Regular cardiac myocyte (primary cell): ENCODE measurements around the gene AAK1. TPM values are rescaled to one million over a fixed set of nuclear protein-coding genes. Genes with fewer than 3 reads are reported as not detected.

ENCODE experiments used
- total RNA-seq: library from RNA; depleted of rRNA; stranded (reverse); fragments of >200 nt; gene quantifications from 2 replicates; pipeline ENCODE4 v1.2.3, GENCODE V29; 2014

AAK1 gene
- 19.4 and 21.1 TPM in 2 replicates for total RNA-seq

DNA sequence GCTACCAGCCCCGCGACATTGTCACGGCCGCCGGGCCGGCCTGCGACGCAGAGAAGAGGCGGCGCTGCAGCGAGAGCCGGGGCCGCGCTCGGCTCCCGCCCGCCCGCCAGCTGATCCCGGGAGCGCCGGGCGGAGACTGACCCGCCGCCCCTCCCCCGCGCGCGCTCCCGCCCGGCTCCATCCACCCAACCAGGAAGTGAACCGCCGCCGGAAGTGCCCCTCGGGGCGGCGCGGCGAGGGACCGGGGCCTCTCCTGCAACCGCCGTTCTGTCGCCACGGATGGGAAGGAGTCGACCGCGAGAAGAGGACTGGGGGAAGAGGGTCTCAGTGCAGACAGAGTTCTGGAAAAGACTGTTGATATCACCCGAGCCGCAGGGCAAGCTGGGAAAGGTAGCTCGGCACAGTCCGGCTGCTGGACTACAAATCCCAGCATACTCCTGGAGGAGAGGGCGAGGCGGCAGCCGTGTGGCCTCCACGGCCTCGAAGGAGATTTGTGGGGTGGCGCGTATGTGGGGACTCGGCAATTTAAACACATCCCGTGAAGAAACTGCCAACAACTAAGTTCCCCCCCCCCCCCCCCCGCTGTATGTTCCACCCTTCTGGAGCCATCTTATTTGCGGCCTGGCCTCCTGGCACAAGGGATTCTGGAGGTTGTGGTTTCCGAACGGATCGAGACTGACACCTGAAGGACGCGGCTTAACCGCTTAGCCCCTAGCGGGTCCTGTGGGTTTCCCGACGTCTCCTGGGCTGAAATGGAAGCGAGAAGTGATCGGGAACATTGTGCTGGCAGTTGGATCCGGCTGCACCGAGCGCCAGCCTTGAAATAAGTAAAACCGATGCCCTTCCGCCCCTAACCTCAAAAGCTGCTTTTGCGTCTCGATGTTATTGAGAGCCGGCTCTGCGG lies at the start of gene AAK1:
TSS of gene AAK1 (minus strand) at position 138 of the 904 bp plus-strand sequence. CDS start 699 bp downstream, outside the sequence.

DNA sequence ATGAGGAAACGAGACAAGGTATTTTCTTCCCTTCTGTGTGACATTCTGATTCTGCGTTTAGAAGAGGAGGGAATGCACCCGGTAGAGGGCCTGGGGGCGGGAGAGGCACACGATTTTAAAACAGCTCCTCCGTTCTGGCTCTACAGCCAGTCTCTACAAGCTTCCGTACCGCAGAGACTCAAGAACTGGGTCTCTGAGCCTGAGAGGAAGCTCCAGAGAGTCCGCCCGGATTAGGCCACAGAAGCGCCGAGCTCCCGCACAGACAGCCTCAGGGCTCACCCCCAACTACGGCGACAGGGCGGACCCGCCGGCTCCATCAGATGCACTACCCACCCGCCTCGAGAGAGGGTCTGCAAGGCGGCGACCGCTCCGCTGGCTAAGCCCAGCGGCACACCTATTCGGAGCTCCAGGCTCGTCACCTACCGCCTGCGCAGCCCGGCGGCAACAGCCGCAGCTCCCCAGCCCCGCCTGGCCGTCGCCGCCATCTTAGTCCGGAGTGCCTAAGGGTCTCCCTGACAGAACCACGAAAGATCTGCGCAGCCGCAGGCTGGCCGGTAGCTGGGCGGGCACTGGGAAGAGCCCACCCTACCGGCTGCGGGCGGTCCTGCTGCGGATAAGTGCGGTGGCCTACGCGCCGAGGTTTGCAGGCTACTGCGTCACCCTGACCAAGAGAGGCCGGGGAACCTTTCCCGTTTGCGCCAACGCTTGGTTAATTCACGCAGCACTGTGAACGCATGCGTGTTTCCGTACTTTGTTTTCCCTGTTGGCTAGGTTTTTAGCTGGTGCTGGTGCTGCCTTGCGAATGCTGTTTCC lies 206.4 kb downstream of the AAK1 start, which contains the start of gene NFU1:
TSS of gene NFU1 (minus strand) at position 498 of the 813 bp plus-strand sequence. CDS start at position 485, 13 bp downstream.

Other genes starting within 250 kb of the AAK1 start
- gene NFU1, start 206.3 kb downstream of the AAK1 start, total RNA-seq, result 44.0 and 52.0 TPM in 2 replicates
- 43.1 and 74.6 TPM in 2 replicates for gene ANXA4, start 98.4 kb upstream of the AAK1 start, total RNA-seq
- gene GMCL1, start 185.9 kb upstream of the AAK1 start, total RNA-seq, result 9.6 and 12.5 TPM in 2 replicates